ENCODE results near the gene USH2A. TPM values are rescaled to one million over a fixed set of nuclear protein-coding genes. Genes with fewer than 3 reads are reported as not detected.
"Not testable (repeated sequence)": the region's sequence is repeated elsewhere in the genome, so short reads cannot be mapped to it uniquely, and the experiment has no call there.

USH2A gene
- total RNA-seq, 4 donors from 2014 or later, result 0.14 TPM; not detected in 3

GRCh38 chr1:216346526-216346925 lies 76.7 kb downstream of the USH2A start:
- no peak overlapping the region for H3K27ac ChIP-seq
- no peak for TF ChIP-seq POLR2A (IDR thresholded peaks at IDR 0.05)
- TF ChIP-seq, protein P1, sequence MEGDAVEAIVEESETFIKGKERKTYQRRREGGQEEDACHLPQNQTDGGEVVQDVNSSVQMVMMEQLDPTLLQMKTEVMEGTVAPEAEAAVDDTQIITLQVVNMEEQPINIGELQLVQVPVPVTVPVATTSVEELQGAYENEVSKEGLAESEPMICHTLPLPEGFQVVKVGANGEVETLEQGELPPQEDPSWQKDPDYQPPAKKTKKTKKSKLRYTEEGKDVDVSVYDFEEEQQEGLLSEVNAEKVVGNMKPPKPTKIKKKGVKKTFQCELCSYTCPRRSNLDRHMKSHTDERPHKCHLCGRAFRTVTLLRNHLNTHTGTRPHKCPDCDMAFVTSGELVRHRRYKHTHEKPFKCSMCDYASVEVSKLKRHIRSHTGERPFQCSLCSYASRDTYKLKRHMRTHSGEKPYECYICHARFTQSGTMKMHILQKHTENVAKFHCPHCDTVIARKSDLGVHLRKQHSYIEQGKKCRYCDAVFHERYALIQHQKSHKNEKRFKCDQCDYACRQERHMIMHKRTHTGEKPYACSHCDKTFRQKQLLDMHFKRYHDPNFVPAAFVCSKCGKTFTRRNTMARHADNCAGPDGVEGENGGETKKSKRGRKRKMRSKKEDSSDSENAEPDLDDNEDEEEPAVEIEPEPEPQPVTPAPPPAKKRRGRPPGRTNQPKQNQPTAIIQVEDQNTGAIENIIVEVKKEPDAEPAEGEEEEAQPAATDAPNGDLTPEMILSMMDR (IDR thresholded peaks at IDR 0.05), result no peak
- DNase-seq, result no peak
- intact Hi-C loops (cut with DNase I; ENCODE audit: low total_unique reads), result no loop called here
- H3K4me3 ChIP-seq, result no peak overlapping the region
- no peaks in the 10 kb centered on the region for H3K4me1 ChIP-seq
- H3K36me3 ChIP-seq, result no peaks in the 10 kb centered on the region
- no peaks in the 10 kb centered on the region for H3K9me3 ChIP-seq
- no peaks in the 10 kb centered on the region for H3K27me3 ChIP-seq

- H3K36me3 ChIP-seq; intact Hi-C loops (cut with DNase I; ENCODE audit: low total_unique reads); H3K27me3 ChIP-seq; H3K4me3 ChIP-seq; H3K9me3 ChIP-seq; DNase-seq; H3K27ac ChIP-seq; H3K4me1 ChIP-seq: not testable (repeated sequence)
Observed at GRCh38 chr1:216340542-216340941, 82.7 kb downstream of the USH2A start.

DNA sequence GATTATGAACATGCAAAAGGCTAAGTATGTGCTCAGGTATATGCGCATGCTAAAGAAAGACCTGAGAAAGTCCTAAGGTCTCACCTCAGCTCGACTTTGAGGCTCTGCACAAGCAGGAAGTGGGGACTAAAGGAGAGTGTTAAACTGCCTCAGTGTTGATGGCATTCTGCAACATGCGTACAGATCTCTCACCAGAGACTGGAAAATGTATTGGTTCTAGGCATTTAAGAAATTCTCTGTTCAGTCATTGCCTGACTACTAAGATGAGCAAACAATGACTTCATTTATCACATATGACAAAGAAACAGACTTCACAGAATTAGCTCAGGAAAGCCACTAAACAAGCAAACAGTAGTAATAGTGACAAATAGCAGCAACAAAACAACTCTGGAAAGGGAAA lies 90.8 kb downstream of the USH2A start:
- no peak overlapping the region for H3K27ac ChIP-seq
- H3K9me3 ChIP-seq, result no peaks in the 10 kb centered on the region
- no peaks in the 10 kb centered on the region for H3K36me3 ChIP-seq
- H3K4me1 ChIP-seq, result no peaks in the 10 kb centered on the region
- intact Hi-C loops (cut with DNase I; ENCODE audit: low total_unique reads), result no loop called here
- no peak for DNase-seq
- H3K27me3 ChIP-seq, result no peaks in the 10 kb centered on the region
- no peak overlapping the region for H3K4me3 ChIP-seq
- TF ChIP-seq, protein P1 (IDR thresholded peaks at IDR 0.05), result no peak
- TF ChIP-seq POLR2A (IDR thresholded peaks at IDR 0.05), result no peak

DNA sequence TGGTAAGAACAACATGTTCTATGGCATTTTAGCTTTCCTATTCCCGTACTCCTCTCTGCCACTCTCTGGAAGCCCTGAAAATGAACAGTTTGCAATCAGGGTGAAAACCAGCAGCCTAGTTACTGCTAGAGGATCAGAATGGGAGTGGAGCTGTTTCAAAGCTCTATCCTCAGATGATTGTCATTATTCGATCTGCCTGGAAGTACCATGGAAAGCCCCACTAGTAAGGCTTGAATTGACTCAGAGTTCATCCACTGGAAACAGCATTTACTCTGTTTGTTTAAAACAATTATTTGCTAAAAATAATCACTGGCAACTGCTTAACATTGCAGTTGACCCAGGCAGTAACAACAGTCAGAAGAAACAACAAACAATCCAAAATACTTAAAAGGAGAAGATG lies 91.2 kb downstream of the USH2A start:
- Histone ChIP-seq H3K4me1 (no peaks in the 10 kb centered on the region), H3K36me3 (no peaks in the 10 kb centered on the region), H3K27ac (no peak overlapping the region), H3K4me3 (no peak overlapping the region), H3K9me3 (no peaks in the 10 kb centered on the region), H3K27me3 (no peaks in the 10 kb centered on the region)
- TF ChIP-seq, protein P1 (IDR thresholded peaks at IDR 0.05), result no peak
- DNase-seq, result no peak
- intact Hi-C loops (cut with DNase I; ENCODE audit: low total_unique reads), result no loop called here

DNA sequence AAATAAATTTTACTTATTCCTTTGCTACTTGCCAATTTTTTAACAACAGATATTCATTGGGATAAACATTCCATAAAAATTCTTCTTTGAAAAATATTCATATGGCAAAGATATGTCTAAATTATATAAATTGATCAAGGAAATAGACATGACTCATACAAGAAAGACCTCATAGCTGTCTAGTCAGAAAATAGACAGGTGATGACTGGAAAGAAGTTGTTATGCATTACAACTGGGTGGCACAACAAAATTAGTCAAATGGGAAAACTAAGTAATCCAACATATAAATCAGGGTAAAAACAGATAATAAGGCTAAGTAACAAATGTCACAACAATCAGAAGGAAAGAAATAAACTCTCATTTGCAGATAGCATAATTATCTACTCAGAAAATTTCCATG lies 92.0 kb downstream of the USH2A start:
- intact Hi-C loops (cut with DNase I; ENCODE audit: low total_unique reads), result no loop called here
- H3K27ac ChIP-seq, result no peak overlapping the region
- H3K4me3 ChIP-seq, result no peak overlapping the region
- TF ChIP-seq POLR2A (IDR thresholded peaks at IDR 0.05), result no peak
- TF ChIP-seq, protein P1 (IDR thresholded peaks at IDR 0.05), result no peak
- DNase-seq, result no peak
- H3K27me3 ChIP-seq, result no peaks in the 10 kb centered on the region
- no peaks in the 10 kb centered on the region for H3K4me1 ChIP-seq
- H3K36me3 ChIP-seq, result no peaks in the 10 kb centered on the region
- H3K9me3 ChIP-seq, result no peaks in the 10 kb centered on the region

DNA sequence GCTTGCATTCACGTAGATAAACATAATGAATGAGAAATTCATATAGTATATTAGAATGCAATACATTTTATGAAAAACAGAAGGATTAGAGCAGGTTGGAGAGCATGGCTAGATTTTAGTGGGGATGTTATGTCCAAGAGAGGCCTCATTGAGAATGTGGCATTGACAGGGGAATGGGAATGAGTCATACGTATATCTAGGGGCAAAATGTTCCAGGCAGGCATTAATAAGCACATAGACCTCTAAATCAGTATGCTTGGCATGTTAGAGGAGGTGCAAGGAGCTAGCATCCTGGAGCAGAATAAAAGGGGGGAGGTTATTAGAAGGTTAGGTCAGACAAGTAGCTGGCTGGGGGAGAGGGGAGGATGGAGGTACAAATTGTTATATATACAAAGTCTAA lies 93.0 kb downstream of the USH2A start:
- no peak for DNase-seq
- Histone ChIP-seq H3K9me3 (no peaks in the 10 kb centered on the region), H3K4me3 (no peak overlapping the region), H3K27ac (no peak overlapping the region), H3K4me1 (no peaks in the 10 kb centered on the region), H3K36me3 (no peaks in the 10 kb centered on the region), H3K27me3 (no peaks in the 10 kb centered on the region)
- intact Hi-C loops (cut with DNase I; ENCODE audit: low total_unique reads), result no loop called here
- TF ChIP-seq, protein P1 (IDR thresholded peaks at IDR 0.05), result no peak
- no peak for TF ChIP-seq POLR2A (IDR thresholded peaks at IDR 0.05)
